SK-N-MC (cell line): ENCODE results near the gene HK2.
"Not testable (repeated sequence)": the region's sequence is repeated elsewhere in the genome, so short reads cannot be mapped to it uniquely, and the experiment has no call there.

ENCODE experiments used
- EZH2 ChIP-seq: fragments of 200-600 bp; sonication (generic); IDR thresholded peaks from one replicate; pipeline ENCODE4 v1.6.1; 2017; ENCODE audit warnings: antibody characterized with exemption
- FOXP2 ChIP-seq: optimal IDR thresholded peaks from 2 replicates; pipeline ENCODE3; 2011; ENCODE audit warnings: mild to moderate bottlenecking, moderate library complexity; ENCODE audit not compliant: insufficient read depth; ENCODE audit errors: extremely low read length, control extremely low read depth

GRCh38 chr2:74907560-74907959, 73.6 kb downstream of the HK2 start:
- TF ChIP-seq EZH2, FOXP2: not testable (repeated sequence)
